SU-DHL-6 (cell line): ENCODE results near the gene MYO1F.
"Not testable (repeated sequence)": the region's sequence is repeated elsewhere in the genome, so short reads cannot be mapped to it uniquely, and the experiment has no call there.

Source experiments
- H2AFZ ChIP-seq: fragments of 200-600 bp; sonication (generic); 2 replicates; pipeline ENCODE4 v1.6.1; 2014; ENCODE audit warnings: low read depth, mild to moderate bottlenecking, moderate library complexity, mixed read lengths, antibody characterized with exemption, low read length; ENCODE audit not compliant: severe bottlenecking
- H3F3A ChIP-seq: fragments of 200-600 bp; shearing (Covaris generic); 2 replicates; pipeline ENCODE4 v1.6.0; 2016; ENCODE audit warnings: antibody characterized with exemption, mild to moderate bottlenecking; ENCODE audit not compliant: insufficient read depth
- H3K27ac ChIP-seq: fragments of 200-600 bp; sonication (generic); 2 replicates; pipeline ENCODE4 v1.5.1; 2016; ENCODE audit warnings: low read depth, mild to moderate bottlenecking, low read length, moderate library complexity, mixed read lengths
- H3K27me3 ChIP-seq: fragments of 200-600 bp; sonication (generic), shearing (Covaris generic); 2 replicates; pipeline ENCODE4 v1.6.0; 2014; ENCODE audit warnings: mild to moderate bottlenecking, low read length
- H3K36me3 ChIP-seq: fragments of 200-600 bp; sonication (generic); 2 replicates; pipeline ENCODE4 v1.6.1; 2014; ENCODE audit warnings: mild to moderate bottlenecking, low read length, mixed read lengths
- H3K4me2 ChIP-seq: fragments of 300-600, 200-600 bp; shearing (Covaris generic), sonication (generic); 2 replicates; pipeline ENCODE4 v1.6.0; 2014; ENCODE audit warnings: low read length, low read depth, mild to moderate bottlenecking; ENCODE audit not compliant: poor library complexity, severe bottlenecking
- H3K4me3 ChIP-seq: fragments of 200-600 bp; sonication (generic); 2 replicates; pipeline ENCODE4 v1.5.1; 2014; ENCODE audit warnings: antibody characterized with exemption, low read length, mild to moderate bottlenecking, mixed read lengths; ENCODE audit not compliant: insufficient read depth, poor library complexity, severe bottlenecking
- H3K79me2 ChIP-seq: fragments of 200-600 bp; sonication (generic); 2 replicates; pipeline ENCODE4 v1.6.1; 2014; ENCODE audit warnings: mild to moderate bottlenecking, low read length, moderate library complexity; ENCODE audit not compliant: insufficient read depth
- H3K9ac ChIP-seq: fragments of 200-600 bp; sonication (generic); 2 replicates; pipeline ENCODE4 v1.7.0; 2014; ENCODE audit warnings: mild to moderate bottlenecking, low read length
- H3K9me2 ChIP-seq: fragments of 200-600 bp; sonication (generic); replicated peaks from 2 replicates; pipeline ENCODE4 v1.6.1; 2014; ENCODE audit warnings: low read length; ENCODE audit not compliant: insufficient read depth
- H3K9me3 ChIP-seq: fragments of 200-600 bp; sonication (generic); 2 replicates; pipeline ENCODE4 v1.6.1; 2014; ENCODE audit warnings: low read length, mixed read lengths; ENCODE audit not compliant: insufficient read depth
- H4K20me1 ChIP-seq: fragments of 200-600 bp; sonication (generic); 2 replicates; pipeline ENCODE4 v1.6.1; 2014; ENCODE audit warnings: low read depth, mild to moderate bottlenecking, antibody characterized with exemption, low read length, moderate library complexity, mixed read lengths
- EZH2phosphoT487 ChIP-seq: fragments of 200-600 bp; sonication (generic), shearing (Covaris generic); conservative IDR thresholded peaks from 2 replicates; pipeline ENCODE4 v1.6.1; 2018; ENCODE audit warnings: mild to moderate bottlenecking, antibody characterized with exemption, low read length, moderate library complexity, mixed read lengths
- TF ChIP-seq, protein P1 (sequence below): fragments of 200-600 bp; sonication (generic); IDR thresholded peaks from one replicate; pipeline ENCODE4 v1.5.1; 2017; ENCODE audit warnings: antibody characterized with exemption, mild to moderate bottlenecking, low read length, moderate library complexity; ENCODE audit not compliant: insufficient read depth, poor library complexity, severe bottlenecking

MYO1F gene

DNA sequence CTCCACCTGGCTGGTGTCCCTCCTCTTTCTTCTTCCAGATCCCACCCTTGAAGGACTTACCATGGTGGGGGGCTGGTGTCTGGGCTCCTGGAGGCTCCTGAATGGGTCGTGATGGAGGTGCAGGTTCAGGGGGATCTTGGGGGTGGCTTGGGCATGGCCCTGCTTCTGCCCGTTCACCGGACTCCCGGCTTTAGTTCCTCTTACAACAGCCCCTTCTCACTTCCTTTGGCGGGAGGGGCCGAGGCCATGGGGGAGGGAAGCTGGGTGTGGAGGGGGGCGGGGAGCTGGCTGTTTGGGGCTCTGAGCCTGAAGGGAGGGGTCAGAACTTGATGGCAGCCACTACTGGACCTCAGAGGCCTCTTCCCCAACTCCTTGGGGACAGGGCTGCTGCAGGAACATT lies at the start of gene MYO1F:
MYO1F (minus strand) TSS at position 196 of the 400 bp plus-strand sequence; CDS start at position 63, 133 bp downstream.
- TF ChIP-seq, protein P1, sequence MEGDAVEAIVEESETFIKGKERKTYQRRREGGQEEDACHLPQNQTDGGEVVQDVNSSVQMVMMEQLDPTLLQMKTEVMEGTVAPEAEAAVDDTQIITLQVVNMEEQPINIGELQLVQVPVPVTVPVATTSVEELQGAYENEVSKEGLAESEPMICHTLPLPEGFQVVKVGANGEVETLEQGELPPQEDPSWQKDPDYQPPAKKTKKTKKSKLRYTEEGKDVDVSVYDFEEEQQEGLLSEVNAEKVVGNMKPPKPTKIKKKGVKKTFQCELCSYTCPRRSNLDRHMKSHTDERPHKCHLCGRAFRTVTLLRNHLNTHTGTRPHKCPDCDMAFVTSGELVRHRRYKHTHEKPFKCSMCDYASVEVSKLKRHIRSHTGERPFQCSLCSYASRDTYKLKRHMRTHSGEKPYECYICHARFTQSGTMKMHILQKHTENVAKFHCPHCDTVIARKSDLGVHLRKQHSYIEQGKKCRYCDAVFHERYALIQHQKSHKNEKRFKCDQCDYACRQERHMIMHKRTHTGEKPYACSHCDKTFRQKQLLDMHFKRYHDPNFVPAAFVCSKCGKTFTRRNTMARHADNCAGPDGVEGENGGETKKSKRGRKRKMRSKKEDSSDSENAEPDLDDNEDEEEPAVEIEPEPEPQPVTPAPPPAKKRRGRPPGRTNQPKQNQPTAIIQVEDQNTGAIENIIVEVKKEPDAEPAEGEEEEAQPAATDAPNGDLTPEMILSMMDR: no peak
- no peak for TF ChIP-seq EZH2phosphoT487
- Histone ChIP-seq H2AFZ (no peak within 1 kb of the TSS), H3K4me3 (no peak within 1 kb of the TSS), H3K9ac (no peak within 1 kb of the TSS), H3F3A (no peaks in the 10 kb centered on the region), H3K27ac (no peak within 1 kb of the TSS), H4K20me1 (no peaks in the 10 kb centered on the region), H3K9me2 (no peaks in the 10 kb centered on the region), H3K36me3 (no peaks in the 10 kb centered on the region), H3K27me3 (no peaks in the 10 kb centered on the region), H3K9me3 (no peaks in the 10 kb centered on the region), H3K79me2 (no peaks in the 10 kb centered on the region), H3K4me2 (no peak within 1 kb of the TSS)

- H4K20me1 ChIP-seq: no peaks in the 10 kb centered on the region
- no peak overlapping the region for H3K27ac ChIP-seq
- no peak overlapping the region for H3K9ac ChIP-seq
- H3K9me2 ChIP-seq: no peaks in the 10 kb centered on the region
- H3F3A ChIP-seq: no peaks in the 10 kb centered on the region
- H3K36me3 ChIP-seq: no peaks in the 10 kb centered on the region
- no peak for TF ChIP-seq EZH2phosphoT487
- H3K79me2 ChIP-seq: no peaks in the 10 kb centered on the region
- no peaks in the 10 kb centered on the region for H3K27me3 ChIP-seq
- no peak overlapping the region for H2AFZ ChIP-seq
- H3K4me2 ChIP-seq: no peak overlapping the region
- no peak overlapping the region for H3K4me3 ChIP-seq
- no peaks in the 10 kb centered on the region for H3K9me3 ChIP-seq
Measured at GRCh38 chr19:8626842-8627241, 49.6 kb upstream of the MYO1F start.

GRCh38 chr19:8622886-8623285 lies 45.6 kb upstream of the MYO1F start:
- not testable (repeated sequence) for H3K27me3 ChIP-seq, H3K9me2 ChIP-seq, H3K36me3 ChIP-seq, H2AFZ ChIP-seq, H3K9me3 ChIP-seq, H3K4me3 ChIP-seq, H3K79me2 ChIP-seq, H3K27ac ChIP-seq, H4K20me1 ChIP-seq, H3K4me2 ChIP-seq, H3F3A ChIP-seq, H3K9ac ChIP-seq

DNA sequence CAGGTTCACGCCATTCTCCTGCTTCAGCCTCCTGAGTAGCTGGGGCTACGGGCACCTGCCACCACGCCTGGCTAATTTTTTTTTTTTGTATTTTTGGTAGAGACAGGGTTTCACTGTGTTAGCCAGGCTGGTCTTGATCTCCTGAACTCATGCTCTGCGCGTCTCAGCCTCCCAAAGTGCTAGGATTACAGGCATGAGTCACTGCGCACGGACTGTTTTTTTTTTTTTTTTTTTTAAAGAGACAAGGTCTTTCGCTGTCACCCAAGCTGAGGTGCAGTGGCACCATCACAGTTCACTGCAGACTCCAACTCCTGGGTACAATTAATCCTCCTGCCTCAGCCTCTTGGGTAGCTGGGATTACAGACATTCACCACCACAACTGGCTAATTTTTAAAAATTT lies 41.5 kb upstream of the MYO1F start:
- Histone ChIP-seq H3K9ac (no peak overlapping the region), H3K9me2 (no peaks in the 10 kb centered on the region), H3K27ac (no peak overlapping the region), H3K9me3 (no peaks in the 10 kb centered on the region), H3K4me2 (no peak overlapping the region), H3K79me2 (no peaks in the 10 kb centered on the region), H3K36me3 (no peaks in the 10 kb centered on the region), H3F3A (no peaks in the 10 kb centered on the region), H2AFZ (no peak overlapping the region), H4K20me1 (no peaks in the 10 kb centered on the region), H3K27me3 (no peaks in the 10 kb centered on the region), H3K4me3 (no peak overlapping the region)
- TF ChIP-seq, protein P1: no peak
- TF ChIP-seq EZH2phosphoT487: no peak
